Measurements from ENCODE around the gene NELFB.

Gene NELFB

DNA sequence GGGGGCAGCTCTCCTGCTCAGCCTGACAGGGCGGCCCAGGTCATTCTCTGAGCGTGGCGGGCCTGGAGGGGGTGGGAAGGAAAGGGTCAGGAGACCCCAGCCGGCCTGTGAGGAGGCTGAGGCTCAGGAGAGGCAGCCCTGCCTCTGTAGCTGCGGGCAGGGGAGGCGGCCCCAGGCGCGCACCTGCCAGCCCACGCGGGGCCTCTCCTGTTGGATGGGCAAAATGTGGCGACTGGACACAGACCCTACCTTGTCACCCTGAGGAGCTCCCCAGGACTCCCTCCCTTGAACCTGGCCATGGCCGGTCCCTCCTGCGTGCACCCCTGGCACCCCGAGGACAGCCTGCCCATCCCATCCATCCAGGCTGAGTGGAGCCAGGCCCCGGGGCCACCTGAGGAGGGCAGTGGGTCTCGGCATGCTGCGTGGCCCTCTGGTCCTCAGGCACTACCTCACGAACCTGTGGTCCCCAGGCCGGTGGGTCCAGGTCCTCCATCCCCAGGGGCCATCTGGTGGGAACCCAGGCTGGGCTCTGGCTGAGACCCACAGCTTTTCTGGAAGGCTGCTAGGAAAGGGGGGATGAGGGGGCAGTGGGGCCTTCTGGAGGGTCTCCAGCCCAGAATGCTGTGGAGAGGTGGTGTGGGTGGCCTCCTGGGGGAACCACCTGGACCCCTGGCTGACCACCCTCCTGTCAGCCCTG is 62.0 kb downstream of the NELFB start:
- no peak for DNase-seq

- no peak for DNase-seq
Measured at GRCh38 chr9:137317718-137318511, 62.8 kb downstream of the NELFB start.

GRCh38 chr9:137318602-137319001 is 63.5 kb downstream of the NELFB start:
- no peak for DNase-seq

DNA sequence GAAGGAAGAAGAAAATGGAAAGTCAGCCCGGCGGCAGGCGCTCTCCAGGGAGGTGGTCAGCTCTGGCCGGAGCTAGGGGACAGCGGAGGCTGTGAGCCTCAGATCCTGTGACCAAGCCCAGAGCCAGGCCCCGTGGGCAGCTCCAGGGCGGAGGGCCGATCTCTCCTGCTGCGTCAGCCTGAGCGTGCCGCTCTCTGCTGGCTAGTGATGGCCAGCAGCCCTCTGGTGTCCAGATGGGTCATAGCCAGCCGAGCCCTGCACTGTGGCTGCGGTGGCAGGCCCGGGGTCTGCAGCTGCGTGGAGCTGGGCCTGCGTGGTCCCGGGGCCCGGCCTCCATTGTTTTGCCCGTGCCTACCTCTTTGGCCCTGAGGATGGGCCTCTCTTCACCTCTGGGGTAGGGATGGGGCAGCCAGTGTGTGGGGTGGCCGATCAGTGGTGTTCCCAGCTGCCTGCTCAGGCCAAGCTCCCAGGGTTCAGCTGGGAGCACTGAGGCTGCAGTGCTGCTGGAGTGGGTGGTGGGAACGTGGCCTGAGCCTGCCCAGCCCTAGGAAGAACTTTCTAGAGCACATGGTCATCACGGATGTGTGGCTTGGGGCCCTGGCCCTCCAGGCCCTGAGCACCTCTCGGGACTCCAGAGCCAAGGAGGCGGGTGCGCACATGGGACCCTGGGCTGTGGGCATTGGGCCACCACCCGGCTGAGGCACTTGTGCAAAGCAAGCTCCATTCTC is 64.0 kb downstream of the NELFB start:
- DNase-seq, result no peak

DNA sequence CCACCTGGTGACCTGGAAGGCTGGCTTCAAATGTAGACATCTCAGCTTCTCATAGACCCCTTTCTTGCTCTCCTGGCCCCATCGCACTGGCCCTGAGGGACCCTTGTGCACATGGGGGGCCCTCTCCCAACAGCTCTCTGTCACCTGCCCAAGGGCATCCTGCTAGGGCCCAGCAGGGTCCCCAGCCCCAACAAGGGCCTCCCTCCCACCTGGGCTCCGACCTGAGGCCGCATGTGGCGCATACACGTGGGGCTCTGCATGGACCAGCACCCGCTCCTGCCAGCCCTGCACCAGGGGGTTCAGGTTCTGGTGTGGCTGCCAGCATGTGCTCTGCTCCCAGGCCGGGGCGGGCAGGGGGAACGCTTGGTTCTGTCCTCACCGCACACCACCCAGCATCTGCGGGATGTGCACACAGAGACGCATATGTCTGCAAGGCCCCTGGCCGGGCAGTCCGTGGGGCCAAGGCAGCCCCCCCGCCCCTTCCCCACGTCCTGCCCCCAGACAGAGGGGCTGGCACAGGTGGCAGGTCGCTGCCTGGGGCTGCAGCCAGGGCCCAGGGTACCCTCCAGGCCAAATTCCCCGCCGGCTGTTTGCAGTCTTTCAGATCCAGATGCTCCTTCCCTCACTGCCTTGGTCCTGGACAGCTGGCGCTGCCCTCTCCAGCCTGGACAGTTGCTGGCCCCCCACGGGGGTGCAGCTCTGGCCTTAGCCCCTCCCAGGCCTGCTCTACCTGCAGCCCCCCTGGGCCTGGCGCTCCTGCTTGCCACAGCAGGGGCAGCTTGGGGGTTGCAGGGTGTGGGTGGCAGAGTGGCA is 64.8 kb downstream of the NELFB start:
- DNase-seq, result no peak

DNA sequence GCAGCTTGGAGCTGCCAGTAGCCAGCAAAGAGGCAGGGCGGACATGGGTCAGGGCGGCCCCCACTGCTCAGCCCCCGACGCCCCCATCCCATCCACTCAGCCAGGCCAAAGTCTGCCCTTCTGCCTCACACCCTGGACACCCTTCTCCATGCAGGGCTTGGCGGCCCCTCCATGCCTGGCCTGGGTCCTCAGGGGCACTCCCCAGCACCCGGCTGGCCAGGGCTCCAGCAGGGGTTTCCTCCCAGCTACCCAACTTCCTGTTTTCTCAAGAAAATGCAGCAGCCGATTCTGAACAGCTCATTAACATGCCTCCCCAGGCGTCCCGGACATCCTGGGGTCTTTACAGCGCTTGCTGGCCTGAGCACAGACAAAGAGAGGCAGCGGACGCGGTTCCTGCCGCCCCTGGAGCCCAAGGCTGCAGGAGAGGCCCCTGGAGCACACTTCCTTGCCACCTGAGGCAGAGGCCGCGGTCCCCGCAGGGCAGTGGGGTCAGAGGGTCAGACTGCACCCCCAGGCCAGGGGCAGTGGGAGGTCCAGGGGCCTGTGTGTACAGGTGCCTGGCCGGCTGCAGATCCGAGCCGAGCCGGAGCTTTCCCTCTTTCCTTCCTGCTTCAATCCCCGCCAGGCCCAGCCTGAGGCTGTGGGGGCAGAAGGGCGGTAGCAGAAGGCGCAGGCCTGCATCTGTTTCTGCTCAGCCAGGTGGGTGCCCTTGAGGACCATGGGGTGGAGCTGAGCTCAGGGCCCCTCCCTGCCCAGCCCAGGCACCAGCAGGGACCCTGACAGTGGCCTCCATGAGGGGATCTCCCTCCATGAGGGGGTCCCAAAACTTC is 65.6 kb downstream of the NELFB start:
- DNase-seq, result peak; percentile 91

GRCh38 chr9:137321726-137322361 is 66.7 kb downstream of the NELFB start:
- no peak for DNase-seq
